Stomach (tissue), 4 donors: ENCODE results near the gene CLASRP.

Experiments used
- EP300 ChIP-seq: sonication (generic); formaldehyde crosslinking; IDR thresholded peaks from one replicate; pipeline ENCODE4 v1.6.1; 2017; ENCODE audit warnings: antibody characterized with exemption
- POLR2A ChIP-seq, 4 donors: fragments of 450-650 bp; IDR thresholded peaks; one replicate each; pipeline ENCODE4 v1.6.1; 2016; ENCODE audit warnings: antibody characterized with exemption in 4 of 4, control low read depth in 2 of 4, mild to moderate bottlenecking in 1 of 4, moderate library complexity in 1 of 4
- POLR2AphosphoS5 ChIP-seq, 3 donors: sonication (generic); formaldehyde crosslinking; IDR thresholded peaks; one replicate each; pipeline ENCODE4 v1.6.1; 2016; ENCODE audit warnings: antibody characterized with exemption in 3 of 3
- TF ChIP-seq, protein P1 (sequence below), 7 experiments: fragments of 450-650 bp in 4 of 7; fragments of 200-600 bp in 3 of 7; sonication (generic) in 3 of 7; IDR thresholded peaks; one replicate each; pipeline ENCODE4 v1.5.1; 2016 to 2019; ENCODE audit warnings: antibody characterized with exemption in 7 of 7, control low read depth in 2 of 7, mild to moderate bottlenecking in 1 of 7

DNA sequence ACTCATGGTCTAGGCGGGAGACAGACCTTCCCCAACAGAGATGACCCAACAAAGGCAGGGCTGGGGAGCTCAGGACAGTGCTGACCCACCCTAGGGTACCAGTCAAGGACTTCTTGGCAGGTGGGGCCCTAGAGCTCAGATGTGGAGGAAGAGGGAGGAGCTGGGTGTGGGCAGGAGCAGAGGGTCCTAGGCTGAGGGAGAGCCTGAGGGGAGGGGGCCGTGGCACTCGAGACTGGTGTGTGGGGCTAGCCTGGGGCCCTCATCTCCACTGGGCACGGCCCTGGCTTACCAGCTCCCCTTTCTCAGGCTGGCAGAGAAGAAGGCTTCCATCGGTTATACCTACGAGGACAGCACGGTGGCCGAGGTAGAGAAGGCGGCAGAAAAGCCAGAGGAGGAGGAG, 18.6 kb downstream of the CLASRP start:
- TF ChIP-seq EP300 (no peak), POLR2AphosphoS5 (IDR thresholded peaks at IDR 0.05) (no peak), POLR2A (IDR thresholded peaks at IDR 0.05) (no peak)
- TF ChIP-seq, protein P1, sequence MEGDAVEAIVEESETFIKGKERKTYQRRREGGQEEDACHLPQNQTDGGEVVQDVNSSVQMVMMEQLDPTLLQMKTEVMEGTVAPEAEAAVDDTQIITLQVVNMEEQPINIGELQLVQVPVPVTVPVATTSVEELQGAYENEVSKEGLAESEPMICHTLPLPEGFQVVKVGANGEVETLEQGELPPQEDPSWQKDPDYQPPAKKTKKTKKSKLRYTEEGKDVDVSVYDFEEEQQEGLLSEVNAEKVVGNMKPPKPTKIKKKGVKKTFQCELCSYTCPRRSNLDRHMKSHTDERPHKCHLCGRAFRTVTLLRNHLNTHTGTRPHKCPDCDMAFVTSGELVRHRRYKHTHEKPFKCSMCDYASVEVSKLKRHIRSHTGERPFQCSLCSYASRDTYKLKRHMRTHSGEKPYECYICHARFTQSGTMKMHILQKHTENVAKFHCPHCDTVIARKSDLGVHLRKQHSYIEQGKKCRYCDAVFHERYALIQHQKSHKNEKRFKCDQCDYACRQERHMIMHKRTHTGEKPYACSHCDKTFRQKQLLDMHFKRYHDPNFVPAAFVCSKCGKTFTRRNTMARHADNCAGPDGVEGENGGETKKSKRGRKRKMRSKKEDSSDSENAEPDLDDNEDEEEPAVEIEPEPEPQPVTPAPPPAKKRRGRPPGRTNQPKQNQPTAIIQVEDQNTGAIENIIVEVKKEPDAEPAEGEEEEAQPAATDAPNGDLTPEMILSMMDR (IDR thresholded peaks at IDR 0.05), result no peak
